HG03439 (cell line): ENCODE measurements around the gene SLC17A5.
"Not testable (repeated sequence)": the region's sequence is repeated elsewhere in the genome, so short reads cannot be mapped to it uniquely, and the experiment has no call there.

Source experiments
- ATAC-seq: cut with Tn5 transposase; IDR thresholded peaks from one replicate; pipeline ENCODE4 v1.9.1; 2021; ENCODE audit warnings: mild to moderate bottlenecking, moderate library complexity; ENCODE audit not compliant: unreplicated experiment

The SLC17A5 gene

GRCh38 chr6:73618082-73618481 is 35.7 kb downstream of the SLC17A5 start:
- not testable (repeated sequence) for ATAC-seq

- ATAC-seq: no peak
These were observed 39.0 kb downstream of the SLC17A5 start for GRCh38 chr6:73614802-73615201.

- no peak for ATAC-seq
These were observed 39.8 kb downstream of the SLC17A5 start for GRCh38 chr6:73613806-73614536.

- ATAC-seq: no peak
These were observed 41.2 kb downstream of the SLC17A5 start for GRCh38 chr6:73612611-73613010.

GRCh38 chr6:73610444-73611275 is 43.1 kb downstream of the SLC17A5 start:
- ATAC-seq: no peak

GRCh38 chr6:73608761-73609160 is 45.0 kb downstream of the SLC17A5 start:
- no peak for ATAC-seq

- ATAC-seq: no peak
These were observed 47.4 kb downstream of the SLC17A5 start for GRCh38 chr6:73606428-73606827.

- no peak for ATAC-seq
These were observed 49.3 kb downstream of the SLC17A5 start for GRCh38 chr6:73604461-73604860.

GRCh38 chr6:73604020-73604419 is 49.8 kb downstream of the SLC17A5 start:
- no peak for ATAC-seq

GRCh38 chr6:73586416-73586974 is 67.3 kb downstream of the SLC17A5 start:
- ATAC-seq: peak; percentile 15

- ATAC-seq: peak; percentile 75
These were observed 68.0 kb downstream of the SLC17A5 start for GRCh38 chr6:73585566-73586415.

- no peak for ATAC-seq
These were observed 72.5 kb downstream of the SLC17A5 start for GRCh38 chr6:73581293-73581692.

- ATAC-seq: peak; percentile 72
These were observed 73.3 kb downstream of the SLC17A5 start for GRCh38 chr6:73580247-73581149.

- ATAC-seq: peak; percentile 14
These were observed 73.9 kb downstream of the SLC17A5 start for GRCh38 chr6:73579851-73580246.

- no peak for ATAC-seq
These were observed 74.4 kb downstream of the SLC17A5 start for GRCh38 chr6:73579389-73579788.

GRCh38 chr6:73577676-73578075 is 76.1 kb downstream of the SLC17A5 start:
- ATAC-seq: no peak

GRCh38 chr6:73572531-73572930 is 81.3 kb downstream of the SLC17A5 start:
- not testable (repeated sequence) for ATAC-seq

GRCh38 chr6:73571218-73572181 is 82.3 kb downstream of the SLC17A5 start:
- not testable (repeated sequence) for ATAC-seq

- no peak for ATAC-seq
These were observed 84.7 kb downstream of the SLC17A5 start for GRCh38 chr6:73569121-73569520.
